ENCODE measurements around the gene SYT5.

Gene SYT5

GRCh38 chr19:55145232-55145631 lies 34.9 kb downstream of the SYT5 start:
- peak; percentile 31 for DNase-seq

- no peak for DNase-seq
These were observed 38.4 kb downstream of the SYT5 start for GRCh38 chr19:55141696-55142095.

GRCh38 chr19:55137915-55138314 lies 42.2 kb downstream of the SYT5 start:
- DNase-seq = no peak

GRCh38 chr19:55136399-55137102 lies 43.5 kb downstream of the SYT5 start:
- DNase-seq = no peak

GRCh38 chr19:55134736-55135135 lies 45.4 kb downstream of the SYT5 start:
- no peak for DNase-seq

- peak; percentile 28 for DNase-seq
These were observed 46.2 kb downstream of the SYT5 start for GRCh38 chr19:55133639-55134444.

GRCh38 chr19:55132453-55133129 lies 47.5 kb downstream of the SYT5 start:
- DNase-seq = peak; percentile 13

- no peak for DNase-seq
These were observed 48.7 kb downstream of the SYT5 start for GRCh38 chr19:55131421-55131820.
